NK-92 (cell line): ENCODE measurements around the gene FANCD2OS.
A peak's percentile ranks its signal among the peaks of the same experiment; 100 is the strongest.
"Not testable (repeated sequence)": the region's sequence is repeated elsewhere in the genome, so short reads cannot be mapped to it uniquely, and the experiment has no call there.

Source experiments
- DNase-seq: peaks from one replicate; lab custom pipeline; 2025; ENCODE audit not compliant: unreplicated experiment; lab: John Stamatoyannopoulos, UW

Gene FANCD2OS

GRCh38 chr3:10108091-10108490 is at the start of gene FANCD2OS:
FANCD2OS (minus strand) TSS chr3:10108255; CDS start chr3:10104774, 3,481 bp downstream.
- no peak for DNase-seq

GRCh38 chr3:10157031-10157430 is 49.0 kb upstream of the FANCD2OS start:
- no peak for DNase-seq

GRCh38 chr3:10155658-10156057 is 47.6 kb upstream of the FANCD2OS start:
- no peak for DNase-seq

- no peak for DNase-seq
These were observed 47.0 kb upstream of the FANCD2OS start for GRCh38 chr3:10155123-10155472.

GRCh38 chr3:10154335-10155122 is 46.5 kb upstream of the FANCD2OS start:
- no peak for DNase-seq

- no peak for DNase-seq
These were observed 42.9 kb upstream of the FANCD2OS start for GRCh38 chr3:10150987-10151386.

GRCh38 chr3:10149226-10149625 is 41.2 kb upstream of the FANCD2OS start:
- no peak for DNase-seq

- DNase-seq = no peak
These were observed 37.6 kb upstream of the FANCD2OS start for GRCh38 chr3:10145685-10146084.

- DNase-seq = no peak
These were observed 34.9 kb upstream of the FANCD2OS start for GRCh38 chr3:10142707-10143560.

GRCh38 chr3:10140996-10141546 is 33.0 kb upstream of the FANCD2OS start:
- no peak for DNase-seq

- DNase-seq = no peak
These were observed 29.1 kb upstream of the FANCD2OS start for GRCh38 chr3:10137178-10137577.

GRCh38 chr3:10136426-10137005 is 28.5 kb upstream of the FANCD2OS start:
- DNase-seq = no peak

- not testable (repeated sequence) for DNase-seq
These were observed 27.8 kb upstream of the FANCD2OS start for GRCh38 chr3:10135872-10136271.

GRCh38 chr3:10122724-10123123 is 14.7 kb upstream of the FANCD2OS start:
- no peak for DNase-seq

GRCh38 chr3:10121064-10121463 is 13.0 kb upstream of the FANCD2OS start:
- no peak for DNase-seq

- DNase-seq = no peak
These were observed 11.3 kb upstream of the FANCD2OS start for GRCh38 chr3:10119376-10119775.

- no peak for DNase-seq
These were observed 8.9 kb upstream of the FANCD2OS start for GRCh38 chr3:10116928-10117327.

- DNase-seq = no peak
These were observed 8.0 kb upstream of the FANCD2OS start for GRCh38 chr3:10116138-10116460.

GRCh38 chr3:10115326-10116137 is 7.5 kb upstream of the FANCD2OS start, which contains the start of gene BRK1:
BRK1 (plus strand) TSS chr3:10115675; CDS start chr3:10115702, 27 bp downstream.
- peak; percentile 70 for DNase-seq

- no peak for DNase-seq
These were observed 1.1 kb downstream of the FANCD2OS start for GRCh38 chr3:10106919-10107318.

- no peak for DNase-seq
These were observed 9.0 kb downstream of the FANCD2OS start for GRCh38 chr3:10099041-10099440.
